Ovary (tissue), 3 donors: ENCODE measurements around the gene TPX2.

ENCODE experiments used
- CTCF ChIP-seq, 3 donors: fragments of 450-650 bp in 2 of 3; fragments of 200-600 bp in 1 of 3; IDR thresholded peaks; one replicate each; pipeline versions ENCODE4 v1.5.1 to v1.8.0; 2016 to 2022; ENCODE audit warnings: antibody characterized with exemption in 3 of 3, mild to moderate bottlenecking in 1 of 3
- POLR2A ChIP-seq: fragments of 450-650 bp; IDR thresholded peaks from one replicate; pipeline ENCODE4 v1.6.1; 2017; ENCODE audit warnings: antibody characterized with exemption, mild to moderate bottlenecking, moderate library complexity
- donor health status: DM: no; HTN: no; CAD: no.

- no peak for TF ChIP-seq CTCF (IDR thresholded peaks at IDR 0.05)
- no peak for TF ChIP-seq POLR2A
Measured at GRCh38 chr20:31844737-31845299, 105.7 kb downstream of the TPX2 start.
